OCI-LY7 (cell line): ENCODE results near the gene ALS2CL.

ENCODE experiments used
- CTCF ChIP-seq: fragments of 200-600 bp; sonication (generic); conservative IDR thresholded peaks from 2 replicates; pipeline ENCODE4 v1.5.1; 2014; ENCODE audit warnings: mild to moderate bottlenecking, antibody characterized with exemption, low read length, moderate library complexity, mixed read lengths
- EZH2phosphoT487 ChIP-seq: fragments of 200-600 bp; sonication (generic); IDR thresholded peaks from 2 replicates; pipeline ENCODE4 v1.6.1; 2018; ENCODE audit warnings: low read depth, borderline replicate concordance, mild to moderate bottlenecking, mixed run types, antibody characterized with exemption, low read length, moderate library complexity, mixed read lengths

DNA sequence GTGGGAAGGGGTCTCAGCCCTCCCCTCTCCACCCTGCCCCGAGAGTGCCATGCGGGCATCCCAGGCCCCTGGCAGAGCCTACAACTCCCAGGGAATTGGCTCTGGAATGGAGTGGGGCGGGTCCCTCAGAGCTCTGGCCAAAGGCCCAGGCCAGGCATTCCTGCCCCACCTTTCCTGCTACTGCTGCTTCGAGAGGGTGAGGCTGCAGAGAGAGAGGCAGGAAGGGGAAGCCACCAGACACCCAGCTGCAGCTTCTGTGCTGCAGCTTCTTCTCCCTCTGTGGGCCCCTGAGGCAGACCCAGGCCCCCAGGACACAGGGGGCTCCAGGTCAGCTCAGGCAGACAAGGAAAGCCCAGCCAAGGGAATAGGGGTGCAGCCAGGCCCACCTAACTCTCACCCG lies 2.7 kb downstream of the ALS2CL start:
- TF ChIP-seq CTCF: no peak
- TF ChIP-seq EZH2phosphoT487: no peak
